ENCODE data around the gene RGS7BP.

DNA sequence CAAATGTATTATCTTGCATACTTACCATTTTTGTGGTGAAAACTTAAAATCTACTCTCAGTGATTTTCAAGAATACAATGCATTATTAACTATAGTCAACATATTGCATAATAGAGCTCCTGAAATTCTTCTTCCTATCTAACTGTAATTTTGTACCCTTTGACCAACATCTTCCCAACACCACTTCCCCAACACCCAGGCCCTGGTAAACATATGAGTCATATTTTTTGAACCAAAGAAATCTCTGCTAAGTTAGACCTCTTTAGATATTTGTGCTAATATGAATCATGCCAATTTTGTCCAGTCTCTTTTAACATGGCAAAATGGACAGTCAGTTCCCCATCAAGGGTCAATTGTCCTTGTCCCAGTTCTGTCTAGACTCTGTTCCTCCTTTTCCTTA is 18.5 kb upstream of the RGS7BP start:
- no peak for TF ChIP-seq GATA2 (IDR thresholded peaks at IDR 0.05; ENCODE audit: low read depth, low read length)
- TF ChIP-seq GATA3 (IDR thresholded peaks at IDR 0.05; ENCODE audit: low read depth, low read length): no peak

Data from SH-SY5Y (cell line).